Effector memory CD4-positive, alpha-beta T cell (primary cell): Measurements from ENCODE around the gene NME7.

Experiments
- DNase-seq, 3 donors: peaks; one replicate each; pipeline ENCODE4 v3.0.0-alpha.2; 2020
- H3K27ac ChIP-seq: 2 replicates; pipeline ENCODE4 v1.7.0; 2013; ENCODE audit warnings: mild to moderate bottlenecking, low read length, moderate library complexity; ENCODE audit not compliant: insufficient read depth, poor library complexity, severe bottlenecking
- H3K27me3 ChIP-seq: replicated peaks from 2 replicates; pipeline ENCODE4 v1.7.0; 2013; ENCODE audit warnings: mild to moderate bottlenecking, low read length; ENCODE audit not compliant: insufficient read depth, control insufficient read depth, poor library complexity, severe bottlenecking
- H3K36me3 ChIP-seq: 2 replicates; pipeline ENCODE4 v1.7.0; 2013; ENCODE audit warnings: mild to moderate bottlenecking, low read length, moderate library complexity; ENCODE audit not compliant: control insufficient read depth, insufficient read depth
- H3K4me1 ChIP-seq: 2 replicates; pipeline ENCODE4 v1.7.0; 2013; ENCODE audit warnings: low read length, mild to moderate bottlenecking; ENCODE audit not compliant: control insufficient read depth, insufficient read depth, poor library complexity, severe bottlenecking
- H3K4me3 ChIP-seq: 2 replicates; pipeline ENCODE4 v1.7.0; 2013; ENCODE audit warnings: low read length, low read depth, mild to moderate bottlenecking; ENCODE audit not compliant: insufficient read depth, poor library complexity, severe bottlenecking
- H3K9me3 ChIP-seq: 2 replicates; pipeline ENCODE4 v1.7.0; 2013; ENCODE audit warnings: mild to moderate bottlenecking, low read length, moderate library complexity; ENCODE audit not compliant: control insufficient read depth

The NME7 gene

DNA sequence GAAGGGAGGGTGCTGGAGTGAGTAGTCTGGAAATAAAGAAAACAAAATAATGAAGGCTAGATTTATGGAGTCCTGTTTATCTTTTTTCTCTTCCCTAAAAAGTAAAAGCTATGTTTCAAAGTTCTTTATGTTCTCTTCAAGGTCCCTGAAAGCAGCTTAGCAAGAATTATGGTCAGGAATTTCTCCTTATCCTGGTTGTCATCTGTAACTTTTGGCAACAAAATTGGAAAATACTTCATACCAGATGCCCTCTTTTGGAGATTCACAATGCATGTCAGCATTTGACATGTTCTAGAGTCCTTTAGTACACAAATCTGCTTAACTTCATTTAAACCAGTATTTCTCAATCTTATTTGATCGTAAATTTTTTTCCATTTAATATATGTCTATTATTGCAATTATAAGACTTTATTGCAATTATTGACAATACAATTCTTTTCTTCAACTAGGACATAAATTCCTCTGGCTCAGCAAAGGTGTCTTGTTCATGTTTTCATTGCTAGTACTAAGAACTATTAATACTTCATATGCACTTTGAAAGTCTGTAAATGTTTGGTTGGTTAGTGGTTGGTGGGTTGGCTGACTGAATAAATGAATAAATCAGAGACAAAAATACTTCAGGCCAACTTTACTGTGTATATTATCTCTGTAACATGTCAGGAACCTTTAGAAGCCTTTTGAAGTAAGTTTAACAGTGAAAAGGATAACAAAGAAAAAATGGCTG, 159.6 kb downstream of the NME7 start:
- no peak overlapping the region for H3K4me3 ChIP-seq
- no peak overlapping the region for H3K27ac ChIP-seq
- H3K4me1 ChIP-seq: no peaks in the 10 kb centered on the region
- H3K36me3 ChIP-seq: no peaks in the 10 kb centered on the region
- no peak for DNase-seq
- no peaks in the 10 kb centered on the region for H3K27me3 ChIP-seq
- no peaks in the 10 kb centered on the region for H3K9me3 ChIP-seq

DNA sequence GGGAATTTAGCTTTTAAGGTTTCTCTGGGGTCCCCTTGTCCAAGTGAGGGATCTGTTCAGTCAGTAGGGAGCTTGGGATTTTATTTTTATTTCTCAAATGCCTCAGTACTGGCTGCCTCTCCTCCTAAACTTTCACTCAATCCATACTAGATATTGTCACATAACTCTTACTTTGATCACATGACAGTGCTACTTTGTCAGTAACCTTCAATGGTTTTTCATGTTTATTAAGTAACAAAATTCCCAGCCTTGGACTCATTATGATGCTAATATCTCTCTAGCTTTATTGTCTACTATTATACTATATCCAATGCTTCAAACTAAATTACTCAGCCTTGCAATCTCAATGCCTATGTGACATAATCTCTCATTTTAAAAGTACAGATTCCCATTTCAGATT, 163.4 kb downstream of the NME7 start:
- no peak overlapping the region for H3K27ac ChIP-seq
- no peak overlapping the region for H3K4me3 ChIP-seq
- H3K27me3 ChIP-seq: no peaks in the 10 kb centered on the region
- no peak for DNase-seq
- no peaks in the 10 kb centered on the region for H3K9me3 ChIP-seq
- H3K4me1 ChIP-seq: no peaks in the 10 kb centered on the region
- H3K36me3 ChIP-seq: no peaks in the 10 kb centered on the region

DNA sequence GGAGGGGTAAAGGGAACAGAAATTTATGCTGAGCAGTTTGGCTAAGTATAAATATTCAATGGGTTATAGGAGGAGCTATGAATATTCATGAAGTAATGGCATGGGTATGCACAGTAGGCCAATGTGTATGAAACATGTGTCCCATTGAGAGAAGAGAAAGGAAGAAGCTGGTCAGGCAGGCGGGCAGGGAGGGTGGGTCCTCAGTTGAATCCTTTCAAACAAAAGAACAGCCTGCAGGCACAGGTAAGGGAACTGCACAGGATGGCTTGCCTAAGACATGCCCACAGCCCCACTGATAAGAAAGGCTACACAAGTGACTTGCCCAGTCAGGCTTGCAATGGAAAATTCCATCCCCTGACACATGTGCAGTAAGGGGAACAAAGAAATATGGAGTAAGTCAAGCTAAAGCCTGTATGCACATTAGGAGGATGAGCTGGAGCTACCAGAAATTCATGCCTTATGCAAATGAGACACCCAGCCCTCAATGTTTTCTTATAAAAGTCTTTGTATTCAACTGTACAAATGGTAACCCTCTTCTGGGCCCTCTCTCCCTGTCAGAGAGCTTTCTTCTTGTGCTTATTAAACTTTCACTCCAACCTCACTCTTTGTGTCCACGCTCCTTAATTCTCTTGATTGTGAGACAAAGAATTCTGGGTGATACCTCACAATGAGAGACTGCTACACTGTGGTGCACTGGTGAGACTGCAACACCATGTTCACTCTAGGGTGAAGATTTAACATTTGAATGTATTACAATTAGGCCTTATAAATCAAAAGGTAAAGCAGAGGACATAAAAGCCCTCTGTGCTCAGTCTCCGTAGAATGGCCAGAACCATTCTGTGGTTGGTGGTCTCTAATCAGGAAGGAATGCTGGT, 164.6 kb downstream of the NME7 start:
- H3K4me3 ChIP-seq: no peak overlapping the region
- no peaks in the 10 kb centered on the region for H3K36me3 ChIP-seq
- no peaks in the 10 kb centered on the region for H3K4me1 ChIP-seq
- H3K9me3 ChIP-seq: no peaks in the 10 kb centered on the region
- DNase-seq: no peak
- no peaks in the 10 kb centered on the region for H3K27me3 ChIP-seq
- no peak overlapping the region for H3K27ac ChIP-seq

GRCh38 chr1:169201084-169201619, 166.4 kb downstream of the NME7 start:
- H3K27ac ChIP-seq: no peak overlapping the region
- DNase-seq: no peak
- H3K9me3 ChIP-seq: no peaks in the 10 kb centered on the region
- H3K4me3 ChIP-seq: no peak overlapping the region
- H3K27me3 ChIP-seq: no peaks in the 10 kb centered on the region
- no peaks in the 10 kb centered on the region for H3K4me1 ChIP-seq
- H3K36me3 ChIP-seq: no peaks in the 10 kb centered on the region

DNA sequence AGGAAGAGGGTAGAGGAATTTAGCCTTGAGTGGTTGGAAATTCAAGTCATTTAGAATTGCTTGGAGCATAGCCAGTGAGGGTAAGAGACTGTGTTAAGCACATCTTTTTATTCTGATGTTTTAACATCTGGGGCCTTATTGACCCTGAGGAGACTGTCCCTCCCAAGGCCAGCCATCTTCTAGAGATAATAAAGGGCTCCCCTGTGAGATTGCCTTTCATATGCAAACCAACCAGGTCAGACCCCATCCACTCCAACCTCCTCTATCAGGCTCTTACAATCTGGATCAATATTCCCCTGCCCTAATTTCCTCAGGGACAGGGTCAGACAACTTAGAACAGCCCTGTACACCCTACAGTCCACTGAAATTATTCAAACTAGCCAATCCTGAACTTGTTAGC, 167.3 kb downstream of the NME7 start:
- Histone ChIP-seq H3K4me3 (no peak overlapping the region), H3K27ac (no peak overlapping the region), H3K36me3 (no peaks in the 10 kb centered on the region), H3K9me3 (no peaks in the 10 kb centered on the region), H3K27me3 (no peaks in the 10 kb centered on the region), H3K4me1 (no peaks in the 10 kb centered on the region)
- no peak for DNase-seq

- H3K4me3 ChIP-seq: no peak overlapping the region
- H3K36me3 ChIP-seq: no peaks in the 10 kb centered on the region
- no peaks in the 10 kb centered on the region for H3K4me1 ChIP-seq
- DNase-seq: no peak
- H3K9me3 ChIP-seq: no peaks in the 10 kb centered on the region
- no peaks in the 10 kb centered on the region for H3K27me3 ChIP-seq
- no peak overlapping the region for H3K27ac ChIP-seq
Measured at GRCh38 chr1:169196581-169196980, 171.0 kb downstream of the NME7 start.

DNA sequence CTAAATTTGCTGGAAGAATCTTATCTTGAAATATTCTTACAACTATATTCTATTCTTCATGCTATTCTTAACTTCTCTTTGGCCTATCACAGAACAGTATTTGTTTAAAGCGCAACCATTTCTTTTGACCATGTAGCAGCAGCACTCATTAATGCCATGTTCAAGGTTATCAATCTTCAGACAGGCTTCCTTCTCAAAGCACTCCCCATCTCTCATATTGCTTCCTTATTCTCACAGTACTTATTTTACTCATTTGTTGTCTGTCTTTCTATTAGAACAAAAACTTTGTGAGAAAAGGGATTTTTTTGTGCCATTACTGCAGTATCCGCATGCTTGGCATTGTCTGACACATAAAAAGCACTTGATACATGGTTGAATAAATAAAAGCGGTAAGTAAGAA, 171.4 kb downstream of the NME7 start:
- Histone ChIP-seq H3K4me3 (no peak overlapping the region), H3K36me3 (no peaks in the 10 kb centered on the region), H3K4me1 (no peaks in the 10 kb centered on the region), H3K9me3 (no peaks in the 10 kb centered on the region), H3K27ac (no peak overlapping the region), H3K27me3 (no peaks in the 10 kb centered on the region)
- no peak for DNase-seq

- H3K9me3 ChIP-seq: no peaks in the 10 kb centered on the region
- H3K27ac ChIP-seq: no peak overlapping the region
- no peaks in the 10 kb centered on the region for H3K27me3 ChIP-seq
- no peak overlapping the region for H3K4me3 ChIP-seq
- no peak for DNase-seq
- no peaks in the 10 kb centered on the region for H3K36me3 ChIP-seq
- H3K4me1 ChIP-seq: no peaks in the 10 kb centered on the region
Measured at GRCh38 chr1:169193191-169193850, 174.3 kb downstream of the NME7 start.

- DNase-seq: no peak
- H3K27ac ChIP-seq: no peak overlapping the region
- no peaks in the 10 kb centered on the region for H3K9me3 ChIP-seq
- H3K4me3 ChIP-seq: no peak overlapping the region
- H3K27me3 ChIP-seq: no peaks in the 10 kb centered on the region
- no peaks in the 10 kb centered on the region for H3K4me1 ChIP-seq
- no peaks in the 10 kb centered on the region for H3K36me3 ChIP-seq
Measured at GRCh38 chr1:169186106-169186505, 181.5 kb downstream of the NME7 start.

DNA sequence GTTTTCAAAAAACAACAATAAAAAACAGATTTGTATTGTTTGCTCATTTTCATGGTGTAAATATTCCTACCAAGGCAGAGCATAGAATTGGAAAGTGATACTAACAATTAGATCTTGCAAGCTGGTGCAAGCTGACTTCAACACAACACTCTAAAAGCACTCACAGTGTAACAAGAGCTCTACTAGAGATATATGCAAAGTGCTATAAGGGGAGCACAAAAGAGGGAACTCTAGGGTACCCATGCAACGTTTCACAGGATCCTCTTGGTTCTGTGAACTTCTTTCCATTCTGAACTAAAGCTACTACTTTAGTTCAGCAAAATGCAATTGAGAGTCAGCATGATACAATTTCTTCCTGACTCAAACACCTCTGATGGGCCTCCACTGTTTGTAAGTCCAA, 182.8 kb downstream of the NME7 start:
- Histone ChIP-seq H3K27me3 (no peaks in the 10 kb centered on the region), H3K27ac (no peak overlapping the region), H3K9me3 (no peaks in the 10 kb centered on the region), H3K4me3 (no peak overlapping the region), H3K36me3 (no peaks in the 10 kb centered on the region), H3K4me1 (no peaks in the 10 kb centered on the region)
- DNase-seq: no peak
